ENCODE results near the gene GLIPR1L1. TPM values are rescaled to one million over a fixed set of nuclear protein-coding genes. Genes with fewer than 3 reads are reported as not detected.
A peak's percentile ranks its signal among the peaks of the same experiment; 100 is the strongest.
"Not testable (repeated sequence)": the region's sequence is repeated elsewhere in the genome, so short reads cannot be mapped to it uniquely, and the experiment has no call there.

GLIPR1L1 gene
- total and polyA plus RNA-seq, 5 donors, result not detected

- ATAC-seq (no peak), DNase-seq (no peak)
- no peak overlapping the region for H3K27ac ChIP-seq (ENCODE audit: low read length)
- no peaks in the 10 kb centered on the region for H3K27me3 ChIP-seq (ENCODE audit: control insufficient read depth, insufficient read depth)
- intact Hi-C loops (cut with DNase I), result no loop called here
- H3K9me3 ChIP-seq (ENCODE audit: control insufficient read depth, low read length), result no peaks in the 10 kb centered on the region
- H3K4me1 ChIP-seq (ENCODE audit: control insufficient read depth, insufficient read depth, low read length), result no peaks in the 10 kb centered on the region
- H3K4me3 ChIP-seq (ENCODE audit: low read length), result no peak overlapping the region
Observed at GRCh38 chr12:75315518-75315917, 19.0 kb upstream of the GLIPR1L1 start.

- no peaks in the 10 kb centered on the region for H3K27me3 ChIP-seq (ENCODE audit: control insufficient read depth, insufficient read depth)
- H3K9me3 ChIP-seq (ENCODE audit: control insufficient read depth, low read length), result no peaks in the 10 kb centered on the region
- WGBS, result 84% methylated on average over 3 of the region's 3 CpGs
- H3K4me3 ChIP-seq (ENCODE audit: low read length), result no peak overlapping the region
- no peak for ATAC-seq
- H3K27ac ChIP-seq (ENCODE audit: low read length), result no peak overlapping the region
- H3K4me1 ChIP-seq (ENCODE audit: control insufficient read depth, insufficient read depth, low read length), result no peaks in the 10 kb centered on the region
- intact Hi-C loops (cut with DNase I), result no loop called here
- no peak for DNase-seq
Observed at GRCh38 chr12:75317784-75318183, 16.7 kb upstream of the GLIPR1L1 start.

- intact Hi-C loops (cut with DNase I), result no loop called here
- Histone ChIP-seq H3K27ac (ENCODE audit: low read length) (no peak overlapping the region), H3K9me3 (ENCODE audit: control insufficient read depth, low read length) (no peaks in the 10 kb centered on the region), H3K4me3 (ENCODE audit: low read length) (no peak overlapping the region), H3K27me3 (ENCODE audit: control insufficient read depth, insufficient read depth) (no peaks in the 10 kb centered on the region), H3K4me1 (ENCODE audit: control insufficient read depth, insufficient read depth, low read length) (no peaks in the 10 kb centered on the region)
- no peak for ATAC-seq
- no peak for DNase-seq
- WGBS, result 0% methylated on average over 1 of the region's 1 CpG
Observed at GRCh38 chr12:75322464-75322863, 12.0 kb upstream of the GLIPR1L1 start.

GRCh38 chr12:75323663-75324062 is 10.8 kb upstream of the GLIPR1L1 start:
- no peaks in the 10 kb centered on the region for H3K27me3 ChIP-seq (ENCODE audit: control insufficient read depth, insufficient read depth)
- DNase-seq (no peak), ATAC-seq (no peak)
- intact Hi-C loops (cut with DNase I), result no loop called here
- 63% methylated on average over 3 of the region's 3 CpGs for WGBS
- no peaks in the 10 kb centered on the region for H3K9me3 ChIP-seq (ENCODE audit: control insufficient read depth, low read length)
- H3K27ac ChIP-seq (ENCODE audit: low read length), result no peak overlapping the region
- H3K4me1 ChIP-seq (ENCODE audit: control insufficient read depth, insufficient read depth, low read length), result no peaks in the 10 kb centered on the region
- no peak overlapping the region for H3K4me3 ChIP-seq (ENCODE audit: low read length)

GRCh38 chr12:75327642-75328041 is 6.8 kb upstream of the GLIPR1L1 start:
- Histone ChIP-seq H3K4me3 (ENCODE audit: low read length) (no peak overlapping the region), H3K4me1 (ENCODE audit: control insufficient read depth, insufficient read depth, low read length) (no peaks in the 10 kb centered on the region), H3K9me3 (ENCODE audit: control insufficient read depth, low read length) (no peaks in the 10 kb centered on the region), H3K27me3 (ENCODE audit: control insufficient read depth, insufficient read depth) (no peaks in the 10 kb centered on the region), H3K27ac (ENCODE audit: low read length) (no peak overlapping the region)
- intact Hi-C loops (cut with DNase I), result no loop called here
- ATAC-seq (no peak), DNase-seq (no peak)
- WGBS, result 95% methylated on average over 1 of the region's 1 CpG

- peak within 1 kb of the TSS; percentile 78 for H3K4me3 ChIP-seq (ENCODE audit: low read length)
- no peaks in the 10 kb centered on the region for H3K27me3 ChIP-seq (ENCODE audit: control insufficient read depth, insufficient read depth)
- peak; percentile 87 to 94 (median 93) for DNase-seq
- intact Hi-C loops (cut with DNase I), result loop anchor here (5.0 to 10.0 kb wide), 3 partner anchors 57 to 175 kb away; partner anchors contain the start of gene GLIPR1L2 (in 1 of the 4)
- WGBS, result 3% methylated on average over 40 of the region's 40 CpGs
- ATAC-seq, result peak; percentile 95 to 96
- H3K9me3 ChIP-seq (ENCODE audit: control insufficient read depth, low read length), result no peaks in the 10 kb centered on the region
- peak within 1 kb of the TSS; percentile 65 for H3K27ac ChIP-seq (ENCODE audit: low read length)
- H3K4me1 ChIP-seq (ENCODE audit: control insufficient read depth, insufficient read depth, low read length), result no peaks in the 10 kb centered on the region
Observed at GRCh38 chr12:75329918-75330826, 4.3 kb upstream of the GLIPR1L1 start, which contains the start of gene CAPS2. Gene CAPS2, minus strand, starts transcription at chr12:75330324. Its CDS starts 3,826 bp downstream, at chr12:75326498.

GRCh38 chr12:75337905-75338304 is 3.4 kb downstream of the GLIPR1L1 start:
- H3K27ac ChIP-seq (ENCODE audit: low read length), result no peak overlapping the region
- 82% methylated on average over 1 of the region's 1 CpG for WGBS
- DNase-seq (no peak), ATAC-seq (no peak)
- H3K27me3 ChIP-seq (ENCODE audit: control insufficient read depth, insufficient read depth), result no peaks in the 10 kb centered on the region
- intact Hi-C loops (cut with DNase I), result loop anchor here in 2 of 4 donors (10.0 kb wide), 1 partner anchor 167 kb away; no protein-coding TSS in a partner anchor
- no peaks in the 10 kb centered on the region for H3K9me3 ChIP-seq (ENCODE audit: control insufficient read depth, low read length)
- H3K4me1 ChIP-seq (ENCODE audit: control insufficient read depth, insufficient read depth, low read length), result no peaks in the 10 kb centered on the region
- H3K4me3 ChIP-seq (ENCODE audit: low read length), result no peak overlapping the region

- 85% methylated on average over 5 of the region's 5 CpGs for WGBS
- DNase-seq (no peak), ATAC-seq (no peak)
- no peak overlapping the region for H3K27ac ChIP-seq (ENCODE audit: low read length)
- H3K4me3 ChIP-seq (ENCODE audit: low read length), result no peak overlapping the region
- H3K9me3 ChIP-seq (ENCODE audit: control insufficient read depth, low read length), result no peaks in the 10 kb centered on the region
- H3K4me1 ChIP-seq (ENCODE audit: control insufficient read depth, insufficient read depth, low read length), result no peaks in the 10 kb centered on the region
- intact Hi-C loops (cut with DNase I), result no loop called here
- H3K27me3 ChIP-seq (ENCODE audit: control insufficient read depth, insufficient read depth), result no peaks in the 10 kb centered on the region
Observed at GRCh38 chr12:75341873-75342272, 7.4 kb downstream of the GLIPR1L1 start.

- intact Hi-C loops (cut with DNase I), result no loop called here
- no peak for ATAC-seq
- no peaks in the 10 kb centered on the region for H3K27me3 ChIP-seq (ENCODE audit: control insufficient read depth, insufficient read depth)
- DNase-seq, result no peak
- no peaks in the 10 kb centered on the region for H3K4me1 ChIP-seq (ENCODE audit: control insufficient read depth, insufficient read depth, low read length)
- 81% methylated on average over 2 of the region's 2 CpGs for WGBS
- H3K4me3 ChIP-seq (ENCODE audit: low read length), result no peak overlapping the region
- no peaks in the 10 kb centered on the region for H3K9me3 ChIP-seq (ENCODE audit: control insufficient read depth, low read length)
- H3K27ac ChIP-seq (ENCODE audit: low read length), result no peak overlapping the region
Observed at GRCh38 chr12:75345531-75345930, 11.1 kb downstream of the GLIPR1L1 start.

- intact Hi-C loops (cut with DNase I); H3K27ac ChIP-seq (ENCODE audit: low read length); H3K4me1 ChIP-seq (ENCODE audit: control insufficient read depth, insufficient read depth, low read length); H3K27me3 ChIP-seq (ENCODE audit: control insufficient read depth, insufficient read depth); ATAC-seq; DNase-seq; H3K9me3 ChIP-seq (ENCODE audit: control insufficient read depth, low read length); H3K4me3 ChIP-seq (ENCODE audit: low read length): not testable (repeated sequence)
- WGBS, result 93% methylated on average over 6 of the region's 6 CpGs
Observed at GRCh38 chr12:75346215-75346614, 11.7 kb downstream of the GLIPR1L1 start.

- no peak for ATAC-seq
- WGBS, result 88% methylated on average over 4 of the region's 4 CpGs
- intact Hi-C loops (cut with DNase I), result no loop called here
Observed at GRCh38 chr12:75349946-75350345, 15.5 kb downstream of the GLIPR1L1 start.

More at GRCh38 chr12:75349946-75350345, 15.5 kb downstream of the GLIPR1L1 start:
- Histone ChIP-seq H3K4me1 (ENCODE audit: control insufficient read depth, insufficient read depth, low read length) (no peaks in the 10 kb centered on the region), H3K9me3 (ENCODE audit: control insufficient read depth, low read length) (no peaks in the 10 kb centered on the region), H3K27me3 (ENCODE audit: control insufficient read depth, insufficient read depth) (no peaks in the 10 kb centered on the region), H3K4me3 (ENCODE audit: low read length) (no peak overlapping the region), H3K27ac (ENCODE audit: low read length) (no peak overlapping the region)
- DNase-seq, result no peak
